Endothelial cell of umbilical vein (primary cell): ENCODE results near the gene RAMP3. TPM values are rescaled to one million over a fixed set of nuclear protein-coding genes. Genes with fewer than 3 reads are reported as not detected.

Source experiments
- BruUV-seq: library from RNA; stranded (reverse); fragments of 400-500 nt; replicated peaks from 2 replicates; lab custom pipeline; 2021; lab: Mats Ljungman, UMichigan
- CTCF ChIA-PET: fragments of 300-600, 350-600 bp; sonication (Branson Sonifier 250); formaldehyde crosslinking; loops from one replicate; lab custom pipeline; 2021; ENCODE audit warnings: antibody characterized with exemption, inconsistent platforms; lab: Charles Lee
- POLR2A ChIA-PET: fragments of 300-600, 350-600 bp; sonication (Branson Sonifier 250); formaldehyde crosslinking; loops from one replicate; lab custom pipeline; 2021; ENCODE audit warnings: antibody characterized with exemption, inconsistent platforms; lab: Charles Lee
- DNase-seq: peaks from one replicate; pipeline ENCODE4 v3.0.0-alpha.2; 2011; ENCODE audit warnings: low read depth, low spot score
- FAIRE-seq: peaks from 2 replicates; lab custom pipeline; 2011; peaks lifted over from hg19 to GRCh38; lab: Jason Lieb, UNC
- H2AFZ ChIP-seq: 2 replicates; pipeline ENCODE4 v1.6.0; 2012; ENCODE audit warnings: low read depth, low read length, control low read depth, inconsistent platforms
- H3K27ac ChIP-seq: 2 replicates; pipeline ENCODE4 v1.5.1; 2011; ENCODE audit warnings: low read depth, mild to moderate bottlenecking, control low read depth, low read length, moderate library complexity; ENCODE audit not compliant: insufficient read depth
- H3K27me3 ChIP-seq, 2 experiments: 2 replicates each; pipeline versions ENCODE4 v1.6.0 to v1.6.1; 2011; ENCODE audit warnings: low read length in 2 of 2, mixed read lengths in 1 of 2; ENCODE audit not compliant: control insufficient read depth in 2 of 2, insufficient read depth in 2 of 2
- H3K36me3 ChIP-seq, 2 experiments: 2 replicates in 1 of 2; 3 replicates in 1 of 2; pipeline ENCODE4 v1.5.1; 2011; ENCODE audit warnings: low read length in 2 of 2, mild to moderate bottlenecking in 1 of 2, moderate library complexity in 1 of 2; ENCODE audit not compliant: control insufficient read depth in 2 of 2, insufficient read depth in 2 of 2; ENCODE audit errors: extremely low read depth in 1 of 2
- H3K4me1 ChIP-seq: 3 replicates; pipeline ENCODE4 v1.5.1; 2011; ENCODE audit warnings: mild to moderate bottlenecking, low read length; ENCODE audit not compliant: control insufficient read depth, insufficient read depth; ENCODE audit errors: extremely low read depth
- H3K4me2 ChIP-seq: 2 replicates; pipeline ENCODE4 v1.6.1; 2011; ENCODE audit warnings: low read length, control low read depth, mixed read lengths; ENCODE audit not compliant: insufficient read depth
- H3K4me3 ChIP-seq, 3 experiments: fragments of 200-600 bp in 1 of 3; sonication (generic), shearing (Covaris generic) in 1 of 3; replicated peaks in 1 of 3; 2 replicates each; pipeline ENCODE4 v1.5.1; 2011 to 2016; ENCODE audit warnings: control low read depth in 3 of 3, low read length in 3 of 3, mild to moderate bottlenecking in 2 of 3, inconsistent platforms in 1 of 3, low read depth in 1 of 3, moderate library complexity in 1 of 3; ENCODE audit not compliant: insufficient read depth in 1 of 3
- H3K79me2 ChIP-seq: 2 replicates; pipeline ENCODE4 v1.6.0; 2012; ENCODE audit warnings: low read length, inconsistent platforms; ENCODE audit not compliant: control insufficient read depth, insufficient read depth
- H3K9ac ChIP-seq: replicated peaks from 2 replicates; pipeline ENCODE3; 2011; ENCODE audit warnings: low read length, control low read depth; ENCODE audit not compliant: insufficient read depth; ENCODE audit errors: extremely low read depth
- H3K9me1 ChIP-seq: replicated peaks from 3 replicates; pipeline ENCODE4 v1.6.0; 2011; ENCODE audit warnings: mild to moderate bottlenecking, low read length; ENCODE audit not compliant: control insufficient read depth, insufficient read depth; ENCODE audit errors: extremely low read depth
- H3K9me3 ChIP-seq: replicated peaks from 2 replicates; pipeline ENCODE4 v1.5.1; 2012; ENCODE audit warnings: low read length, inconsistent platforms; ENCODE audit not compliant: control insufficient read depth, insufficient read depth
- H4K20me1 ChIP-seq: replicated peaks from 2 replicates; pipeline ENCODE3; 2011; ENCODE audit warnings: mild to moderate bottlenecking, low read length; ENCODE audit not compliant: control insufficient read depth, insufficient read depth; ENCODE audit errors: extremely low read depth
- CTCF ChIP-seq, 2 donors: IDR thresholded peaks; 1 replicate in 1 of 2; 2 replicates in 1 of 2; pipeline ENCODE4 v1.5.1; 2011; ENCODE audit warnings: low read length in 2 of 2, mild to moderate bottlenecking in 2 of 2, moderate library complexity in 2 of 2, control low read depth in 1 of 2, inconsistent platforms in 1 of 2, low read depth in 1 of 2; ENCODE audit not compliant: insufficient read depth in 1 of 2; ENCODE audit errors: extremely low read depth in 1 of 2
- EZH2 ChIP-seq: IDR thresholded peaks from 2 replicates; pipeline ENCODE4 v1.6.1; 2012; ENCODE audit warnings: borderline replicate concordance, low read depth, mild to moderate bottlenecking, moderate library complexity, low read length, inconsistent platforms; ENCODE audit not compliant: severe bottlenecking
- FOS ChIP-seq: IDR thresholded peaks from 2 replicates; pipeline ENCODE4 v1.6.1; 2011; ENCODE audit warnings: mild to moderate bottlenecking, low read length, moderate library complexity, borderline replicate concordance; ENCODE audit not compliant: insufficient read depth
- GATA2 ChIP-seq: IDR thresholded peaks from 2 replicates; pipeline ENCODE4 v1.7.0; 2011; ENCODE audit warnings: low read depth, mild to moderate bottlenecking, moderate library complexity, mixed read lengths, low read length; ENCODE audit not compliant: insufficient read length, insufficient read depth
- JUN ChIP-seq: IDR thresholded peaks from 2 replicates; pipeline ENCODE4 v1.6.1; 2011; ENCODE audit warnings: borderline replicate concordance, low read depth; ENCODE audit not compliant: insufficient read length, insufficient read depth
- MAX ChIP-seq: IDR thresholded peaks from 2 replicates; pipeline ENCODE4 v1.6.1; 2011; ENCODE audit not compliant: insufficient read depth, insufficient read length
- MYC ChIP-seq: IDR thresholded peaks from one replicate; pipeline ENCODE4 v1.6.1; 2011; ENCODE audit warnings: mild to moderate bottlenecking, low read depth, low read length
- POLR2A ChIP-seq: IDR thresholded peaks from 2 replicates; pipeline ENCODE4 v1.6.1; 2012; ENCODE audit warnings: low read depth, mild to moderate bottlenecking, control low read depth, low read length
- POLR2AphosphoS5 ChIP-seq: IDR thresholded peaks from 2 replicates; pipeline ENCODE4 v1.6.1; 2012; ENCODE audit warnings: low read depth, mild to moderate bottlenecking, control low read depth, low read length, moderate library complexity; ENCODE audit not compliant: insufficient read depth
- dilution Hi-C: fragments of 300-500 bp; cut with MboI; formaldehyde crosslinking; loops from one replicate; pipeline ENCODE4 v1.15.0; 2019; ENCODE audit warnings: low sequenced_read_pairs; ENCODE audit not compliant: extremely low pct_ligation_motif_present
- intact Hi-C: fragments of 100-400 bp; cut with micrococcal nuclease; formaldehyde crosslinking; loops from one replicate; pipeline ENCODE4 v1.10.0; 2022
- polyA plus RNA-seq, 4 experiments: library from polyadenylated mRNA; depleted of rRNA in 3 of 4; stranded (reverse) in 3 of 4; unstranded in 1 of 4; fragments of >200 nt; gene quantifications; 2 replicates each; pipeline versions ENCODE4 v1.2.1 to v1.2.3, GENCODE V29; 2011 to 2012; ENCODE audit warnings: missing spikeins in 1 of 4
- total RNA-seq: library from RNA; stranded (reverse); gene quantifications from 2 replicates; pipeline ENCODE4 v1.2.3, GENCODE V29; 2021

The RAMP3 gene
- total and polyA plus RNA-seq, 2 donors (not counting 3 experiments of a cell fraction or from before 2014, with no cell fraction given) = not detected

- dilution Hi-C loops (no loop called here), intact Hi-C loops (no loop called here)
- Histone ChIP-seq H3K4me2 (no peak overlapping the region), H2AFZ (no peak overlapping the region), H3K27me3 (peaks cover 3 to 11% of the 10 kb centered on the region in 2 experiments), H3K27ac (no peak overlapping the region), H3K79me2 (no peaks in the 10 kb centered on the region), H4K20me1 (no peaks in the 10 kb centered on the region), H3K4me3 (no peak overlapping the region), H3K36me3 (no peaks in the 10 kb centered on the region), H3K9ac (no peak overlapping the region), H3K9me1 (no peaks in the 10 kb centered on the region), H3K9me3 (no peaks in the 10 kb centered on the region), H3K4me1 (no peaks in the 10 kb centered on the region)
- POLR2A ChIA-PET = no interaction called here
- no peak for TF ChIP-seq MAX
- DNase-seq = no peak
- CTCF ChIA-PET = interaction anchor here (1.4 kb wide), 1 partner anchor 14 kb away, joined by 5 read pairs; no protein-coding TSS in a partner anchor
- no TSS peak for BruUV-seq
- FAIRE-seq = no peak
Measured at GRCh38 chr7:45203036-45203435, 45.4 kb downstream of the RAMP3 start.

- H3K4me3 ChIP-seq = no peak overlapping the region
- no peaks in the 10 kb centered on the region for H3K4me1 ChIP-seq
- H4K20me1 ChIP-seq = no peaks in the 10 kb centered on the region
- H3K27ac ChIP-seq = no peak overlapping the region
- no peak for TF ChIP-seq FOS
- TF ChIP-seq POLR2A = no peak
- no peak for TF ChIP-seq MAX
- TF ChIP-seq CTCF (IDR thresholded peaks at IDR 0.05; ENCODE audit: extremely low read depth in 1 of 2, insufficient read depth in 1 of 2, low read depth in 1 of 2, low read length in 2 of 2) = no peak
- no peak for TF ChIP-seq GATA2
- no peak for TF ChIP-seq EZH2
- no peak for TF ChIP-seq JUN
- no peak for TF ChIP-seq POLR2AphosphoS5
- TF ChIP-seq MYC = no peak
- H3K36me3 ChIP-seq = no peaks in the 10 kb centered on the region
- ChIA-PET CTCF (interaction anchor here (1.4 kb wide), 1 partner anchor 14 kb away, joined by 5 read pairs; no protein-coding TSS in a partner anchor), POLR2A (no interaction called here)
- H3K9me1 ChIP-seq = no peaks in the 10 kb centered on the region
- H3K79me2 ChIP-seq = no peaks in the 10 kb centered on the region
- peaks cover 6 to 15% of the 10 kb centered on the region in 2 experiments for H3K27me3 ChIP-seq
- no peaks in the 10 kb centered on the region for H3K9me3 ChIP-seq
- H3K4me2 ChIP-seq = no peak overlapping the region
- H2AFZ ChIP-seq = no peak overlapping the region
- FAIRE-seq (no peak), DNase-seq (no peak)
- intact Hi-C loops (no loop called here), dilution Hi-C loops (no loop called here)
- no peak overlapping the region for H3K9ac ChIP-seq
- BruUV-seq = no TSS peak
Measured at GRCh38 chr7:45203459-45203858, 45.9 kb downstream of the RAMP3 start.
